HepG2 (cell line): Measurements from ENCODE around the gene SLX9. TPM values are rescaled to one million over a fixed set of nuclear protein-coding genes. Genes with fewer than 3 reads are reported as not detected.
A peak's percentile ranks its signal among the peaks of the same experiment; 100 is the strongest.

ENCODE experiments used
- ELK4 ChIP-seq: sonication (generic); formaldehyde crosslinking; IDR thresholded peaks from 2 replicates; pipeline ENCODE4 v1.9.0; 2021; ENCODE audit warnings: missing genetic modification reagents, borderline replicate concordance
- GABPA ChIP-seq, 2 experiments: IDR thresholded peaks; 2 replicates each; pipeline ENCODE4 v1.6.1; 2011 to 2016; ENCODE audit warnings: low read depth in 2 of 2, low read length in 1 of 2, missing biosample characterization in 1 of 2, missing genetic modification characterization in 1 of 2
- HMGXB4 ChIP-seq, 2 experiments: sonication (generic) in 1 of 2; formaldehyde crosslinking in 1 of 2; IDR thresholded peaks; 2 replicates each; pipeline versions ENCODE4 v1.4.0 to v1.6.1; 2018 to 2020; ENCODE audit warnings: missing genetic modification reagents in 2 of 2, borderline replicate concordance in 1 of 2, low read depth in 1 of 2, mild to moderate bottlenecking in 1 of 2, missing biosample characterization in 1 of 2
- PHF21A ChIP-seq: sonication (generic); formaldehyde crosslinking; IDR thresholded peaks from 2 replicates; pipeline ENCODE4 v1.5.0; 2020; ENCODE audit warnings: mild to moderate bottlenecking, missing genetic modification reagents
- TRAFD1 ChIP-seq: sonication (generic); formaldehyde crosslinking; IDR thresholded peaks from 2 replicates; pipeline ENCODE4 v1.5.1; 2020; ENCODE audit warnings: missing genetic modification reagents, mild to moderate bottlenecking, borderline replicate concordance
- USF2 ChIP-seq, 2 experiments: sonication (generic) in 1 of 2; formaldehyde crosslinking in 1 of 2; IDR thresholded peaks; 2 replicates each; pipeline versions ENCODE4 v1.5.1 to v1.6.1; 2011 to 2020; ENCODE audit warnings: borderline replicate concordance in 1 of 2, low read depth in 1 of 2, low read length in 1 of 2, mild to moderate bottlenecking in 1 of 2, missing genetic modification reagents in 1 of 2, moderate library complexity in 1 of 2
- ZBTB4 ChIP-seq: sonication (generic); formaldehyde crosslinking; IDR thresholded peaks from 2 replicates; pipeline ENCODE4 v1.4.0; 2020; ENCODE audit warnings: missing genetic modification reagents, mild to moderate bottlenecking, borderline replicate concordance
- ZHX1 ChIP-seq: sonication (generic); formaldehyde crosslinking; IDR thresholded peaks from 2 replicates; pipeline ENCODE4 v1.8.1; 2022; ENCODE audit warnings: low read depth, mild to moderate bottlenecking, missing genetic modification reagents
- ZKSCAN8 ChIP-seq: IDR thresholded peaks from 2 replicates; pipeline ENCODE4 v1.6.1; 2016; ENCODE audit warnings: borderline replicate concordance, missing genetic modification reagents, missing compliant biosample characterization
- ZNF207 ChIP-seq: fragments of 450-650 bp; IDR thresholded peaks from 2 replicates; pipeline ENCODE4 v1.6.1; 2016; ENCODE audit warnings: antibody characterized with exemption, borderline replicate concordance
- ZNF788 ChIP-seq: sonication (generic); formaldehyde crosslinking; IDR thresholded peaks from 2 replicates; pipeline ENCODE4 v1.5.0; 2020; ENCODE audit warnings: mild to moderate bottlenecking, missing genetic modification reagents, borderline replicate concordance
- polyA plus RNA-seq, 8 experiments: library from polyadenylated mRNA; depleted of rRNA in 3 of 8; stranded (reverse) in 7 of 8; unstranded in 1 of 8; fragments of >200 nt; fragmentation: Illumina TruSeq in 4 of 8; extraction: Trizol in 4 of 8; gene quantifications; 2 replicates each; pipeline versions ENCODE4 v1.2.1 to v1.2.3, GENCODE V29; 2011 to 2016; ENCODE audit warnings: low read depth in 4 of 8, missing spikeins in 1 of 8, mixed read lengths in 1 of 8; ENCODE audit not compliant: insufficient read depth in 1 of 8
- total RNA-seq, 5 experiments: library from RNA; depleted of rRNA; stranded (reverse); fragments of >200 nt; fragmentation: Illumina TruSeq; extraction: Trizol; gene quantifications; 2 replicates each; pipeline ENCODE4 v1.2.3, GENCODE V29; 2016; ENCODE audit warnings: low read depth in 1 of 5

Gene SLX9
- total and polyA plus RNA-seq, 2 of the 13 experiments (the other 11 are each of a cell fraction or from before 2014, with no cell fraction given), result 21.0 to 47.1 TPM

- TF ChIP-seq ZNF207 (no peak), HMGXB4 (CRISPR knock-in tag; IDR thresholded peaks at IDR 0.05; ENCODE audit: borderline replicate concordance in 1 of 2, low read depth in 1 of 2) (peak in 1 of 2 experiments; percentile 29; a peak in 1 of 4 replicates), ELK4 (CRISPR knock-in tag) (no peak), ZNF788 (CRISPR knock-in tag) (0 out of 2 replicates have a peak, but pooled peaks have one; percentile 42), ZKSCAN8 (CRISPR knock-in tag) (no peak), PHF21A (CRISPR knock-in tag) (no peak; the same call in 1 of the 2 replicates), USF2 (IDR thresholded peaks at IDR 0.05; ENCODE audit: low read depth, low read length) (no peak), USF2 (CRISPR knock-in tag; IDR thresholded peaks at IDR 0.05; ENCODE audit: borderline replicate concordance) (peak; percentile 21; the same call in 1 of the 2 replicates), ZBTB4 (CRISPR knock-in tag) (peak; percentile 71; the same call in 1 of the 2 replicates), TRAFD1 (CRISPR knock-in tag) (no peak), GABPA (IDR thresholded peaks at IDR 0.05; ENCODE audit: low read depth, low read length) (no peak), GABPA (CRISPR knock-in tag; IDR thresholded peaks at IDR 0.05; ENCODE audit: low read depth) (no peak), ZHX1 (CRISPR knock-in tag) (peak; percentile 90; the same call in 1 of the 2 replicates)
These were observed 42.9 kb downstream of the SLX9 start (continued) for GRCh38 chr21:44982558-44983250.
